ENCODE measurements around the gene RARRES2.
"Not testable (repeated sequence)": the region's sequence is repeated elsewhere in the genome, so short reads cannot be mapped to it uniquely, and the experiment has no call there.

RARRES2 gene

DNA sequence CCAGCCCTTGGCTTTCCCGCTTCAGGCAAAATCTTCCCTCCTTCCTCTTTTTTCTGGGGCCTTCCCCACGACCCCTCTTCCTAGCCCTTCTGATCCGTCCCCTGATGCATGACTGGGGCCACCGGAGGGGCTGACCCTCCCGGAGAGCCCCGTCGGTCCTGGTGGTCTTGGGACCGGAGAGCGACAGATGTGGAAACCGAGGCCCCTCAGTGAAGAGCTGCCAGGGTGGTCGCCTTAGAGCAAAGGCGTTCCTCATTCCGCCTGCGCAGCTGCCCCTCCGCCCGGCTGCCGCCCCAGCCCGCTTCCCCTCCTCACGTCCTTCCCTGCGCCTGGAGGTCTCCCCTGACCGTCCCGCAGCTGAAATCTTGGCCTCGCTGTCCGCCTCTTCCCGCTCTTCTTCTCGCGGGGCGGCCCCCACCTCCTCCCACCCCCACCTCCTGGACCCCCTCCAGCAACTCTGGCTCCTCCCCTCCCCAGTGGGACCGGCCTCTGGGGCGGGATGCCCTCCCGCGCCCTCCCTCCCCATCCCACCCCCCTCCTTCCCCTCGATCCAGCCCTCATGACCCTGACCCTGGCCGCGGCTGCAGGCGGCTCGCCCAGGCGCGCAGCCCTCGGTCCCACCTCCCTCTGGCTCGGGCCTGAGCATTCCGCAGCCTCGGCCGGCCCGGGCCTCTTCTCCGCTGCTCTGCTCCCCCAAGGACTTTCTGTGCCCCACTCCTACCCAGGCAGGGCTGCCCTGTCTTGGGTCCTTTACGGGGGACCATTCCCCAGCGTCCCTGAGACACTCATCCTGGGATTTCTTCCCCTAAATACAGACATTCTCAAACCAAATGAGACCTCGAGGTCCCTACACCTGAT is at the start of gene RARRES2:
Gene RARRES2 (minus strand): TSS at position 367 of the 858 bp plus-strand sequence. CDS start 1,020 bp downstream, outside the sequence.
- DNase-seq (ENCODE audit: low read depth), result no peak

DNA sequence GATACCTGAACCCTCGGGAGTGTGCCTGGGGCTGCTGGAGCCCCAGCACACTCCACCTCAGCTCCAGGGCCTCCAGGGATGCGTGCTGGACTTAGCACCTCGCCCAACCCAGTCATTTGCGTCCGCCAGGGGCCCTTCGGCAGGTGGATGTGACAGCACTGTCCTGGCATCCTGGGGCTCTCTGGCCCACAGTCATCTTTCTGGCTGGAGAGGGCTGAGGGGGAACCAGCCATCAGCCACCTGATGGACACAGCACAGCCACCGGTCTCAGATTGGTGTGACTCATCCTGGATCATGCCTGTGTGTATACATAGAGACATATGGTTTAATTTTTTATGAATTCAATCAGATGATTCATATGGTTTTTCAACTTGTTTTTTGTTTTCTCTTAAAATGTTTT is 48.8 kb upstream of the RARRES2 start:
- DNase-seq (ENCODE audit: low read depth), result no peak

DNA sequence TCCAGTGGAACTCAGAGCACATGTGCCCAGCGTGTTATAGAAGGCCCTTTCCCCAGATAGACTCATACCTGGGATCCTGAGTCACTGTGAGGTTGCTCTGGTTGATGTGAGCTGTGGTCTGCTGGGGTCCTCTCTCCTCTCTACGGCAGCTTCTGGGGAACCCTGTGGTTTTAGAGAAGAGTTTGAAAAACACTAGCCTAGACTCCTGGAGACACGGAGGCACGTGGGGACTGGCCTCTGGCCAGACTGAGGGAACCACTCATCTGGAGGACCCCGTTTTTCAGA is 48.0 kb upstream of the RARRES2 start:
- DNase-seq (ENCODE audit: low read depth), result no peak

DNA sequence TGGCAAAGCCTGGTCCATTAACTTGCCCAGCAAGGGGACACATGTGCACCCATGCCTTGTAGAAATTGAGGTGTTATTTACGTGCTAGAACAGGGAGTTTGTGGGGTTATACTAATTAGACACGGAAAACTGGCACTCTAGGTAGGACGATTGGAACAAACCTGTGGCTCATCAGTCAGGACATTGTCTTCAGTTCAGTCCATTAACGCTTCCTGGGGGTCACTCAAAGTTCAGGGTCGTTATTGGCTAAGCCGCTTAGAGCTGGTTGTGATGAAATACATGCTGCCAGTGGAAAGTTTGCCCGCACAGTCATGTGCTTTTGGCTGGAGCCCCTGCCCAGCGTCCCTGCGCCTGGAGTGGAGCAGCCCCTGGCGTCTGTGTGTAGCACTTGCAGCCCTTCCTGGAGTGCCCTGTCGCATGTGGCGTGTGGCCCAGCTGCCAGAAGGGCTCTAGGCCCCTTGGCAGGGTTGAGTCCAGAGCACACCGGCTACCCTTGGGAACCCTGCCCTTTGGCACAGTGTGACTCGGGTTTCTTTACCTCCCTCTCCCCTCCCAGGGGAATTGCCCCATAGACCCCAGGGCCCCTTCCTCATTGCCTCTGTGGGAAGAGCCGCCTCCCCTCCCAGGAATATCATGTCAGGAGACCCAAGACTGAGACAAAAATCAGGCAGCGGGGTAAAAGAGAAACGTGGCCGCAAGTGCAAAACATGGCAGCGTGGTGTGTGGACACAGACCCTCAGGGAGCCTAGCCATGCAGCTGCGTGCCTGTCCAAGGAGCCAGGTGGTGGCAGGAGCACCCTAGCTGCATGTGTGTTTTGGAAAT is 47.5 kb upstream of the RARRES2 start:
- no peak for DNase-seq (ENCODE audit: low read depth)

DNA sequence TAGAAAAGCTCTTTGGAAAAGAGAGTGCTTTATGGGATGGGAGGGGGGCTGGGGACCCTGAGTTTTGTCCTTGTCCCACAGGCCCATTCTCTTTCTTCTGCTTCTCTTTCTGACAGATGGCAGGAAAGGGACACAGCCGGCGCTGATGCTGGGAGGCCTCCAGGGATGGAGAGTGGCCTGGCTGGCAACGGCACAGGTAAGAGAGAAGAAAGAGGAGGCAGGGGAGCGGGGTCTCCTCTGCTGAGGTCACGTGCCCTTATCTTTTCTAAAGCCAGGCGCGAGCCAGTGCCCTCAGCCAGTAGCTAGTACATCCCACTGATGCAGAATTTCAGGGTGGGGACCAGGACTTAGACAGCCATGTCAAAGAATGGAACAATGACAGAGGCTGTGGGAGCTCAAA is 46.9 kb upstream of the RARRES2 start:
- DNase-seq (ENCODE audit: low read depth), result no peak

DNA sequence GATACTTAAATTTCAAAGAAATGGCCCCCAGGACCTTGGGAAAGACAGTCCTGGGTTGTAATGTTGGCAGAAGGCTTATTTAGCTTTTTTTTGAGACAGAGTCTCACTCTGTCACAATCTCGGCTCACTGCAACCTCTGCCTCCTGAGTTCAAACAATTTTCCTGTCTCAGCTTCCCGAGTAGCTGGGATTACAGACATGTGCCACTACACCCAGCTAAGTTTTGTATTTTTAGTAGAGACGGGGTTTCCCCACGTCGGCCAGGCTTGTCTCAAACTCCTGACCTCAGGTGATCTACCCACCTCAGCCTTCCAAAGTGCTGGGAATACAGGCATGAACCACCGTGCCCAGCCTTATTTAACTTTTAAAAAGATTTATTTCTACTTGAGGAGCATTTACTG is 44.5 kb upstream of the RARRES2 start:
- DNase-seq (ENCODE audit: low read depth), result not testable (repeated sequence)

DNA sequence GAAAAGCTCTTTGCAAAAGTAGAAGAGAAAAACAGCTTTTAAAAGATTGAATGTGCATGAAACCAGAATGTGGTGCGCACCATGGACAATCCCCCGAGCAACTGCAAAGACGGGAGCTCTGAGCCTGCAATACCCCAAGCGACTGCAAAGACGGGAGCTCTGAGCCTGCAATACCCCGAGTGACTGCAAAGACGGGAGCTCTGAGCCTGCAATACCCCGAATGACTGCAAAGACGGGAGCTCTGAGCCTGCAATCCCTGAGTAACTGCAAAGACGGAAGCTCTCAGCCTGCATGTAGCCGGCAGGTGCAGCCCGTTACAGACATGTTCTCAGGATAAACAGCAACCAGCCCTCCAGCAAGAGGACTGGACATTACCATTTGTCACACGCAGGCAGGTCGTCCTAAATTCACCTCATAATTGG is 43.9 kb upstream of the RARRES2 start:
- no peak for DNase-seq (ENCODE audit: low read depth)

DNA sequence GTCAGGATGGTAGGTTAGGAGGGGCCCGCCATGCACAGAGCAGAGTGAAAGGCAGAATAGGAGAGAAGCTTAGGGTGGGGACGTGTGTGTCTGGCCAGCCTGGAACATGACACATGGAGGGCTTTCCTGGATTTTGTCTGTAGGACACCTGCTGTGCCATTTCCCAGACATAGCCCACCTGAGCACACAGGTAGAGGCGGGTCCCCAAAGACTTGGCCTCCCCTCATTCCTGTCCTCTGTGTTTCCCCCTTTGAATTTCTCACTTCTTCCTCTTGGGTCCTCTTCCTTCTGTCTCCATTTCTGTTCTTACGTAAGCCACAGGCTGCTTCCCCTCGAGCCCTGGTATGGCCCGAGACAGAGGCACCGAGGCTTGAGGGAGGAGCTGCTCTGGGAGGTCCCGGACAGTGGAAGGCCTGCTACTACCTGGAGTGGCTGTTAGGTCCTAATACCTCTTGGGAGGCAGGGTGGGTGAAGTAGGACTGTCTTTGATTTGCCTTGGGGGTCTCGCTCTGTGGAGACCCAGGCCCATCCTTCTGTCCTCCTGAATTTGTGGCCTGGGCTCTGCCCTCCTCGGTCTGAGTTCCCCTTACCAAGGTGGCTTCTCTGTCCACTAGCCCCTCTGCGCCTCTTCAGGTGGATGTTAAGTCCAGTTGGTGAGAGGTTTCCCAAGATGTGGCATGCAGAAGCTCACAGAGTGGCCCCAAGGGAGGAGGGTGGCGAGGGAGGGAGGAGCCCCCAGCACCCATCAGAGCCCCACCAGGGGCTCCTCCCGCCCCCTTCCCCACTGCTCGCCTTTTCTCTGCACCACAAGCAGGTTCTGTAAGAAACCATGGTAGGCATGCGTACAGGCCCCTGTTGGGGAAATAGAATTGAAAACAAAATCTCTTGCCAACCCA is 43.2 kb upstream of the RARRES2 start:
- DNase-seq (ENCODE audit: low read depth), result no peak

DNA sequence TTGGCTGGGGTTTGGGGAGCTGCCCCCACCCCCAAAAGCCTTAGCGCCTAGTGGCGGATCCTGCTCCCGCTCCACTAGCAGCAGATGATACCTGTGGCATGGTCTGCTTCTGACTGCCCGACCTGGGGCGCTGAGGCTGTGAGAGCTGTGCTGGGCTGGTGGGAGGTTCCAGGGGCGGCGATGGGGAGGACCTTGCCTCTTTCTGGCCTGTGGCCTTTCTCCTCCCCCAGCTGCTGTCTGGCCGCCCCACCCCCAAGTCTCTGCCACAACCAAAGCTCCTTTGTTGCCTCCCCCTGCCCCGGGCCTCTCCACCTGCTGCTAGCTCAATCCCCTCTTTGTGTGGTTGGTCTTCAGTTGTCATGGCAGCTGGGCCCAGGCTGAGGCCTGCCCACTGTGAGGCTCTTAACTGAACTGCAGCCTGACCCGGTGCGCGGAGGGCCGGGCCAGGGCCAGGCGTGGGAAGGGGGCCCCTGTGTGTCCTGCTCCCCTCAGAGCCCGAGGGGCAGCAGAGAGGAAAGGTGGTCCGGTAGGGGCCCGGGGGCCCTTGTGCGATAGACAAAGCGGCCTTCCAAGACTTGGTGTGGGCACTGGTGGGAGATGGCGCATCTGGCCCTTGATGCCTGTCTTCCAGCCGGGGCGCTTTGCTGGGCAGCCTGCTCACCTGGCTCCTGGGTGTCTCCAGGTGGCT is 42.4 kb upstream of the RARRES2 start:
- no peak for DNase-seq (ENCODE audit: low read depth)

DNA sequence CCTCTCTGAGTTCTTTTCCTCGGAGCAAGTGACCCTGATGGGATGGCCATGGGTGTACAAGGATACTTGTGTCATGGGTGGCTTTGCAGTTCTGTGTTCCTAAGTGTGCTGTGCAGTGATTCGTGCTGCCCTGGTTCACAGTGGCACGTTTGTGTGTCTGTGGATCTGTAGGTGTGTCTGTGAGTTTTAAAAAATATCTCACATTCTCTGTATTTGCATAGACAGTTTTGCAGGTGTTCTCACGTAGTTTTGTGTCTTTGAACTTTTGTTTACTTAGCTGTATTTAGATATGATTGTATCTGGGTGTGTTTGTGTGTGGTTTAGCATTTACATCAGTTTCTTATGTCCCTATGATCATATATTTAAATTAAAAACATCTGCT is 41.4 kb upstream of the RARRES2 start:
- DNase-seq (ENCODE audit: low read depth), result no peak

DNA sequence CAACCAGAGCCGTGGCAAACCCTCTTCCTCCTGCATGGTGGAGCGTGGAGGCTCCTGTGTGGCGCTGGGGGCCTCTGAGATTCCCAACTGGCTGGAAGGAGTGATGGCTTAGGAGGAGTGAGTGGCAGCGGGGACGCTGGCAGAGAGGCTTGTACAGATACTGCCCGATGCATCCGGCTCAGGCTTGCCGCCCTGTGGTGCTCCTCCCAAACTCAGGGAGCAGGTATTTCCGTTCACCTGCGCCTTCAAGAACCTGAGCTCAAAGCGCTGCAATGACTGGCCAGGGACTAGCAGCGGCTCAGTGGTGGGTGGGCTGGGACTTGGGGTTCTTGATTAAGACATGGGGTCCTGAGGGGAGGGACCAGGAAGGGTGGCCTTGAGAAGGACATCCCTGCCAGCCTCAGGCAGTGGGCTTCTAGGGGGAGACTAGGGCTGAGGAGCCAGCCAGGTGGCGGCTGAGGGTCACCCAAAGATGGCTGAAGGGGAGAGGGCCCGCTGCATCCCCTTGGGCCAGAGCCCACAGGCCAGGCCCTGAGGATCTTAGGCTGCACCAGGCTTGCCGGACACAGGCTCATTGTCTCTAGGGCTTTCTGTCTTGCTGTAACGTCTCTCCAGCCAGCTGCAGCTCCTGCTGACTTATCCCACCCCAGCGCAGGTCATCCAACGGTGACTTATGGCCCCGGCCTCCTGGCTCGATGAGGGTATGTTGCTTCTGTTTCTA is 40.9 kb upstream of the RARRES2 start:
- no peak for DNase-seq (ENCODE audit: low read depth)

DNA sequence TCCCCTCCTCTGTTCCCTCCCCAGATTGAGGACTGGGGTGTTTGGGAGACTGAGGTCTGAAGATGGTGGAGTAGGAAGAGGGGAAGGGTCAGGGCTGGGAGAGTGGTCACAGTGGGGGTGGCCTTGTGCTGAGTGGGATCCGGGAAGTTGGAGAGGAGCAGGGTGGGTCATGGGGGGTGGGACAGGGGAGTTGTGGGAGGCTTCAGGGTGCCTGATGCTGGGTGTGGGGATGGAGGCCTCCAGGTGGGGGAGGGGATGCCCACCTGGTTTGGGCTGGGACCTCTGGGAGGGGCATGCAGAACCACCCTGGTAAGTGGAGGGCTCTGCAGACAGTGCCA is 40.3 kb upstream of the RARRES2 start:
- DNase-seq (ENCODE audit: low read depth), result no peak

DNA sequence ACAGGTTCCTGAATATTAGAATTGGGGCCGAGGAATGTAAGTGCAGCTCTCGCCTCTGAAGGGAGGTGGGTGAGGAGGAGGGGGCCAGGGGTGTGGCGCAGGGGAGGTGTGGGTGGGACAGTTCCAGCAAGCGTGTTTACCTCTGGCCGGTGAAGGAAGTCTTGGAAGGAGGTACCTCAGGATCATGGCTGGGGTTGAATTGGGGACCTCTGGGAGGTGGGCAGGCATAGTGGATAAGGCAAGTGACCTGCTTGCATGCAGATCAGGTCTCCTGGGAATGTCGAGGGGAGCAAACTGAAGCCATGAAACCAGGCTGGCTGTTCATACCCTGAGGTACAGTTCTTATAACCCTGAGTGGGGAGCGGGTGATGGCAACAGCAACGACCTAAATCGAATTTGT is 39.7 kb upstream of the RARRES2 start:
- no peak for DNase-seq (ENCODE audit: low read depth)

DNA sequence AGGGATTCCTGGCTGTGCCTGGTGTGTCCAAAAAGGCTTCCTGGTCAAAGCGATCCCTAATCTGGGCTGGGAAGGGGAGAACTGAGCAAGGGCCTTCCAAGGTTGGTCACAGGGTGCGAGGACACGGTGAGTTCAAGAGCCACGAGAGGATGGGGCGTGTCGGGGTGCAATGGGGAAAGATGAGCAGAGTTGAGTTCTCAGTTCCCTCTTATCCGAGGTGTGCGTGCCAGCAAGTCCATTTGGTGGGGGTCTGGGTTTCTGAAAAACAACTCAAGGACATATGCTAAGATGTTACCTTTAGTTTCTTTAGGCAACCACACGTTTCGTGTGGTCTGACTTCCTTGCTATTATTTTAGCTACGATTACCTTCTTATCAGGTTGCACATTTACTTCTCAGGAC is 39.0 kb upstream of the RARRES2 start:
- DNase-seq (ENCODE audit: low read depth), result no peak

DNA sequence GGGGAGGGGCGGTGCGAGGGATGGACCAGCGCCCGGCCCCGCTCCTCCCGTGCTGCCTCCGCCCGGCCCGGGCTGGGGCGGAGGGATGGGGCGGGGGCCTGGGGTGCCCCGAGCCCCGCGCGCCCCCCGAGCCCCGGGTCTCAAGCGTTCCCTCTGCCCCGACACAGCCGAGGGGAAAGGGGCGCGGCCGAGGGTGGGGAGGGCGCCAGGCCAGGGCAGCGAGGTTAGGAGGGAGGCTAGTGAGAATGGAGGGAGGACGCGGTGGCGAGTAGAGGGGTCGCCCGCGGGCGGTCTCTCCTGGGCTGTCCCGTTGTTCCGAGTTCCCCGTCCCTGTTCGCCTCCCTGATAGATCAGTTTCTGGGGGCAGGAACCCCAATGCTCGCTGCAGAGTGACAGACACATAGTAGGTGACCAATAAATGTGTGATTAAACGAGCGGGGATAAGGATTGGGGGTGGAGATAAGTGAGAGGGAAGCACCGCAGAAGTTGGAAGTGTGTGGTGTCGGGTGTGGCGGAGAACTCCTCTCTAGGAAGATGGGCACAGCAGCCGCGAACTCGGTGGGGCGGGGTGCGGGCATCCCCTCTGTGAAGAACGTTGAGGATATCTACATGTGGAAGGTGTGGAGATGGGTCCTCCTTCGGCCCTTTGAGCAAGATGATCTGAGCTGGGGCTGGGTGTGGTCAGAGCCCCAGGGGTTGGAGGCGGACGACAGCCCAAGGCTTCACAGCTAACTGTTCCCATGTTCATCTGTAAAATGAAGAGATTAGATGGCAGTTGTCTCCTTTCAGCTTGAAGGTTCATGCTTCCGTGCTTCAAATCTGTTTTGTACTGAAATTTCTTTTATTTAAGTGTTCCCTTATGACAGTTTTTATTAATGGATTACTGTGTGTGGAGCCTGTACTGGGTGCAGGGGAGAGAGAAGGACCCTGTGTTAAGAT is 38.3 kb upstream of the RARRES2 start:
- no peak for DNase-seq (ENCODE audit: low read depth)

DNA sequence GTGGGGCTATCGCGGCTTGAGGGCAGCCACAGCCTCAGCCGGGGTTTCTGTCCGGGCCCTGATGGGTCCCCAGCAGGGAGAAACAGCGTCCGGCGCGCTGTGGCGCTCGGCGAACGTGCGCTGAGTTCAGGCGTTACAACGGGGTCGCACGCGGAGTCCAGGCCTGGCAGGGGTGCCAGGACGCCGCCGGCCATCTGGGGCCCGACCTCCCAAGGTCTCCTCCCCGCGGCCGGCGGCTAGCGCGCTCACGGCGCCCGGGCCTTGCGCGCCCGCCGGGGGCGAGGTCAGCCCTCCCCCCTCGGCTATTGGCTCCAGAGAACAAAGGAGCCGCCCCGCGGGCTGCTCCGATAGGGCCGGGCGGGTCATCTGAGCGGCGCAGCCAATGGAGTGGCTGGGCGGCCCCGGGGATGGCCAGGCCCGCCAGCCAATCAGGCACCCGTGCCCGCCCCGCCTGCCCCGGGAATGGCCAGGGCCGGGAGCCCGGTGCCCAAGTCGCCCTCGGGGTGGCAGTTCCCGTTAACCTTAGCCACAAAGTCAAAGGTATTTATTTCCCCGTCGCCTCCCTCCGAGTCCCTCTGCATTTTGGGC is 37.5 kb upstream of the RARRES2 start, which contains the start of gene ZNF775:
Gene ZNF775 (plus strand): TSS at position 478 of the 588 bp plus-strand sequence. CDS start 9,141 bp downstream, outside the sequence.
- DNase-seq (ENCODE audit: low read depth), result peak; percentile 79

DNA sequence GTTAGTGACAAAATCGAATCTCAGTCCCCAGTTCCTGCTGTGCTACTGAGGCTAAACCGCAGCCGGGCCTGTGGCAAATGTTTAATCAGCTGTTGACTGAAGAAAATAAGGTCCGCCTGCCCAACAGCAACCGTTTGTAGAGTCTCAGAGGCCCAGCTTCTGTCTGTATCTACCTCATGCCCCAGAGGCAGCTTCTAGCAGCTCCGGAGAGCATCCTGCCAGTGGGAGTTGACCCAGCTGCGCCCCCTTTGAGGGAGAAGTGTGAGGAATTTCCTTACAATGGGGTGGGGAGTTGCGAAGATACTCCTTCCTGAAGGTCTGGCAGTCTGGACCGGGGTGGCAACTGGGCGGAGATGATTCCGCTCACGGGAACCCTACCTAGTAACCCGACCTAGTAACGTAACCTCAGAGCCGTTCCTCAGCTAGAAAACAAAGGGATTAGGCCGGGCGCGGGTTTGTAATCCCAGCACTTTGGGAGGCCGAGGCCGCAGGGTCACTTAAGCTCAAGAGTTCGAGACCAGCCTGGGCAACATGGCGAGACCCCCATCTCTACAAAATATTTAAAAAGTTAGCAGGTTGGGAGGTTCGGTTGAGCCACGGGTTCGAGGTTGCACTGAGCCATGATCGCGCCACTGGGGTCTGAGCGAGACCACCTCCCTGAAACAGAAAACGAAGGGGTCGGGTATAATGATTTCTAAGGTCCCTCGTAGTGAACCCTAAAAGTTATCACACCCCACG is 36.9 kb upstream of the RARRES2 start:
- DNase-seq (ENCODE audit: low read depth), result no peak

DNA sequence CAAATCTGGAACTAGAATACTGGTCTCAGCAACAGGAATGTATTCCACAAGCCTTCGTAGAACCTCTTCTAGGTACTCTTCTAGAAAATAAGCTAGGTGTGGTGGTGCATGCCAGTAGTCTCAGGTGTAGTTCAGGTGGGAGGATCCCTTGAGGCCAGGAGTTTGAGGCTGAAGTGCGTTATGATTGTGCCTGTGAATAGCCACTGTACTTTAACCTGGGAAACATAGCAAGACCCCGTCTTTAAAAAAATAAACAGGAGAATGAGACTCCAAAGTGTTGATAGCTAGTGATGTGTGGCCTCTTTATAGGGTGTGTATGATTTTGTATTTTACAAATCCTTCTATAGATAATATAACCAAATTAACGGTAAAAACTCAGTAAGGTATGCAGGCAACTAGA is 36.2 kb upstream of the RARRES2 start:
- DNase-seq (ENCODE audit: low read depth), result no peak

DNA sequence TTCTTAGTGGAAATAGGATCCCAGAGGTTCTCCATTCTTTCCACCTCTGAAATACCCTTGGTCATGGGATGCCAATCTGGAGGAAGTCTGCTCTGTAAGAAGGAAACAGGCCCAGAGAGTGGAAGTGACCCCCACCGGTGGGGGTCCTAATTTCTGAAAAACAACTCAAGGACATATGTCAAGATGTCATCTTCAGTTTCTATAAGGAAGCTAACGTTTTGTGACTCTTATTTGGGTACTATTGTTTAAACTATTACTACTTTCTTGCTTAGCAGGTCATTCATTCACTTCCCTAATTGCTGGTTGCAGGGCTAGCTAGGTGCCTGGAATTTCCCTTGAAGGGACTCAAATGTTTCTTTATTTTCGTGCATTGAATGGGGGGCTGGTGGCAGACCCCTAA is 35.8 kb upstream of the RARRES2 start:
- no peak for DNase-seq (ENCODE audit: low read depth)
